ENCODE data around the gene PLEKHA4. TPM values are rescaled to one million over a fixed set of nuclear protein-coding genes. Genes with fewer than 3 reads are reported as not detected.
"Not testable (repeated sequence)": the region's sequence is repeated elsewhere in the genome, so short reads cannot be mapped to it uniquely, and the experiment has no call there.

Gene PLEKHA4
- total RNA-seq, 1 donor from 2014 or later, result 1.4 TPM

DNA sequence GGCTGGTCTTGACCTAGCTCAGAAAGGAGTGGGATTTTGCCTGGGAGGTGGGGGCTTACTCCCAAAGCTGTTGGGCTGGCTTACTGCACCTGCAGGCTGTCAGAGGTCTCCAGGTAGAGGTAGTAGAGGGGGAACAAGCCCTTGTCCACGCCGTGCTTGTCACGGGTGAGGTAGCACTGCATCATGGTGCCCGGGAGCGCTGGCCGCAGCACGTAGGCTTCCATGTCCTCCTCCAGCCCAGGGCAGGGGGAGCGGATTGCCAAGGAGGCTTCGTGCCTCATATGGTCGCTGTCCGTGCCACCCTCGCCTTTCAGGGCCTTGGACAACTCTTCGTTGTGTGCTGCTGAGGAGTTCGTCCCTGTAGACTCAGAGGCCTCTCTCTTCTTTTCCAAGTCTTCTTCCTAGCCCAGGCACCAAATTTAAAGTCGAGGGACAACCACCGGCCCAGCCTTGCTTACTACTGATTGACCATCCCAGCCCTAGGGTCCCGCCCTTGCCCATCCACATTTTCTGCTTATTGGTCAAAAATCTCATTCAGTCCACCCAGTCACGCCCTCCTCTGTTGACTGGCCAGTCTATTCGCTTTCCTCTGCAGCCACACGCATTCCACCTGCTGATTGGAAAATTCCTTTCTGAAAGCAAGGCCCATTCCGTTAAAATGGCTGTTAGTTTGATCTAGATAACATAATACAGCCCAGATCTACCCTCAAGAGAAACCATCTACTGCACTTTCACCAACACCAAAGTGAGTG lies 19.6 kb upstream of the PLEKHA4 start:
- intact Hi-C loops (cut with micrococcal nuclease), result no loop called here

DNA sequence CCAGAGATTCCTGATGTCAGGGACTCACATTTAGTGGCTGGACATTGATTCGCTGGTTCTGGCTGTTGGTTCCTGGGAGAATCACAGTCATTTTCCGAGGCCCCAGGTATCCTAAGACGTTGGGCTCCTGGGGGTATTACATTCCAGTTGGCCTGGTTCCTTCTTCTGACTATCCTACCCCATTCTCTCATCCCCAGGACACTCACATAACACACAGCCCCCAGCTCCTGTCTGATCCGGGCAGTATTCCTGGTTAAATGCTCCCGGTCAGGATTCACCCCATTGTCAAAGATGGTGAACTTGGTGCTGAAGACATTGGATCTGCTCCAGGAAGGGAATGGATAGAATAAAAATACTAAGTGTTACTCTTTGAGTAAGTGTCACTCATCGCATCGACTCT lies 15.3 kb upstream of the PLEKHA4 start:
- intact Hi-C loops (cut with micrococcal nuclease), result no loop called here

DNA sequence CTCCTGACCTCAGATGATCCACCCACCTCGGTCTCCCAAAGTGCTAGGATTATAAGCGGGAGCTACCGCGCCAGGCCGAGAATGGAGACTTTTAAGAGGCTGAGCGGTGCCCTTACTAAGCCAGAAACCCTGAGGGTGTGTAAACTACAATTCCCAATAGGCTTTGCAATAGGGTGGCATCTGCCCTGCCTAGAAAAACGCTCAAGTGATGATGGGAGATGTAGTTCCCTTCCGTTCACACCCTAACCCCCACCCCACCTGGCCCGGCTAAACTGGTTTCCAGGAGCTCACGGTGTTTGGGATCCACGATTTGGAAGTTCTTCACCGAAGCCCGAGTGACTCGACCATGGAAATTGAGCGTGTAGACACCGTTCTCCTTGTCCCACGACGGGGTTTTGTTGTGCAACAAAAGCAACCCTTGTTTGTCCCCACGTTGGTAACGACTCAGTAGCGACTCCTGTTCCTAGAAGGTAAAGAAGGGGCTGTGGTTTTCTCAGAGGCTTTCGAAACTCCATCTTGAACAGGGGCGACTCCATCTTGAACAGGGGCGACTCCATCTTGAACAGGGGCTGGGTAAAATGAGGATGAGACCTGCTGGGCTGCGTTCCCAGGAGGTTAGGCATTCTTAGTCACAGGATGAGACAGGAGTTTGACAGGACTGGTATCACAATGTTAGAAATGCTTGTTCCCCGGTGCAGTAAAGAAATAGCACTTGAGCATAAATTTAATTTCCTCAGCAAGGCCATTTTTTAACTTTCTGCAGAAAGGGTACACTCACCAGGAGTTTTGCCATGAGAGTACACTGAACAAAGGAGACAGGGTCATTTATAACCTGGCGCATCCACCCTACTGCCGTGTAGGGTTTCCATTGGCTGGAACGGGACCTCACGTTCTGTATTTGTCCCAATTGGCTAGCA lies 13.6 kb upstream of the PLEKHA4 start:
- intact Hi-C loops (cut with micrococcal nuclease), result no loop called here

DNA sequence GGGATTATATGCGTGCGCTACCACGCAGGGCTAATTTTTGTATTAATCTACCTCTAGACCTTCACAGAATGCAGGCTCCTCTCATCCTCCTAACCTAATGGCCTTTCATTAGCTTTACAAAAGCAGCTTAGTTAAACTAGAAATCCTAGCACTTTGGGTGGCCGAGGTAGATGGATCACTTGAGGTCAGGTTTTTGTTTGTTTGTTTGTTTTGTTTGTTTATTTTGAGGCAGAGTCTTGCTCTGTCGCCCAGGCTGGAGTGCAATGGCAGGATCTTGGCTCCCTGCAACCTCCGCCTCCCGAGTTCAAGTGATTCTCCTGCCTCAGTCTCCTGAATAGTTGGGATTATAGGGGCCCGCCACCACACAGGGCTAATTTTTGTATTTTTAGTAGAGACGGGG lies 11.3 kb upstream of the PLEKHA4 start:
- intact Hi-C loops (cut with micrococcal nuclease), result not testable (repeated sequence)

DNA sequence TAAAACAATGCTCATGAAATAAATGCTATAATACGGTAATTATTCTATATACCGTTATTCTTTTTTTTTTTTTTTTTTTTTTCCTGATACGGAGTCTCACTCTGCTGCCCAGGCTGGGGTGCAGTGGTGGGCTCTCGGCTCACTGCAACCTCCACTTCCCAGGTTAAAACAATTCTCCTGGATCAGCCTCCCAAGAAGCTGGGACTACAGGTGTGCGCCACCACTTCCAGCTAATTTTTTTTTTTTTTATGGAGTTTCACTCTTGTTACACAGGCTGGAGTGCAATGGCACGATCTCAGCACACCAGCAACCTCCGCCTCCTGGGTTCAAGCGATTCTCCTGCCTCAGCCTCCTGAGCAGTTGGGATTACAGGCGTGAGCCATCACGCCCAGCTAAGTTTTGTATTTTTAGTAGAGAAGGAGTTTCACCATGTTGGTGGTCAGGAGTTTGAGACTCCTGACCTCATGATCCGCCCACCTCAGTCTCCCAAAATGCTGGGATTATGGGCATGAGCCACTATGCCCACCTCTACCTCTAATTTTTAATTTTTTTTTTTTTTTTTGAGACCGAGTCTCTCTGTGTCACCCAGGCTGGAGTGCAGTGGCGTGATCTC lies 10.7 kb upstream of the PLEKHA4 start:
- intact Hi-C loops (cut with micrococcal nuclease), result no loop called here

DNA sequence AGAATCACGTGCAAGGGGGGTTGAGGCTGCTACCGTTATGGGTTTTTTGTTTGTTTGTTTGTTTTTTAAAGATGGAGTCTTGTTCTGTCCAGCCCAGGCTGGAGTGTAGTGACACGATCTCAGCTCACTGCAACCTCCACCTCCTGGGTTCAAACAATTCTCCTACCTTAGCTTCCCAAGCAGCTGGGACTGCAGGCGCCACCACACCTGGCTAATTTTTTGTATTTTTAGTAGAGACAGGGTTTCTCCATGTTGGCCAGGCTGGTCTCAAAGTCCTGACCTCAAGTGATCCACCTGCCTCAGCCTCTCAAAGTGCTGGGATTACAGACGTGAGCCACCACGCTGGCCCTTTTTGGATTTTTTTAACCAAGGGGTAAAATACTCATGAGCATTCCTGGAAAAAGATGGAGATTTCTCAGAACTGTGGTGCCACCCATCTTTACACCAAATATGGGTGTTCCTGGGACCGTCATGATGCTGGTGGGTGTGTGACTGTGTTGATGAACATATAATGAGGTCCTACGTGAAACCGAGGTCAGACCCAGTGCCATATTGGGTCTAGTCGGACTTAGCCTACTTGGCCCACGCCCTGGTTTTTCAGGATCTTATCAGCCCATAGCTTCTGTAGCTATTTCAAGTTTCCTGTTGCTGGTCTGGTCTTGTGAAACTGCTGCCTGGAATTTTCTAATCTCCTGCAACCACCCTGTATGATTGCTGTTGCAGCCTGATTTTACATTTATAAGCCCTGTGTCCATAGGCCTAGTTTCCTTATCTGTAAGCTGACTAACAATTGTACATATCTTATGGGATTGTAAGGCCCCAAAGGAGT lies 10.0 kb upstream of the PLEKHA4 start:
- intact Hi-C loops (cut with micrococcal nuclease), result no loop called here

DNA sequence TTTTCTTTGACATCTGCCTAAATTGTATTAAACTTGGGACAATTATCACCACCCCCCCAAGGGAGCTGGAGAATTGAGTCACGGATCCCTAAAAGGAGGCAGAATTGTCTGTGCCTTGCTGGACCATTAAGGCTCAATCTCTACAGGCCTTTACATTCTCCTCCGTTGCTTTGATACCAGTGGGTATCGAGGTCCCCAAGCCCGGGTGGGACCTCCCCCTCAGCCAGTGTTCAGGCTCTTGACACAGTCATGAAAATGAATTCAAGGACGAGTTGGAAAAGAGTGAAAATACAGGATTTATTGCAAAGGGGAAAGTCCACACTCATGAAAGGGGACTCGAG lies 9.4 kb upstream of the PLEKHA4 start:
- intact Hi-C loops (cut with micrococcal nuclease), result no loop called here

DNA sequence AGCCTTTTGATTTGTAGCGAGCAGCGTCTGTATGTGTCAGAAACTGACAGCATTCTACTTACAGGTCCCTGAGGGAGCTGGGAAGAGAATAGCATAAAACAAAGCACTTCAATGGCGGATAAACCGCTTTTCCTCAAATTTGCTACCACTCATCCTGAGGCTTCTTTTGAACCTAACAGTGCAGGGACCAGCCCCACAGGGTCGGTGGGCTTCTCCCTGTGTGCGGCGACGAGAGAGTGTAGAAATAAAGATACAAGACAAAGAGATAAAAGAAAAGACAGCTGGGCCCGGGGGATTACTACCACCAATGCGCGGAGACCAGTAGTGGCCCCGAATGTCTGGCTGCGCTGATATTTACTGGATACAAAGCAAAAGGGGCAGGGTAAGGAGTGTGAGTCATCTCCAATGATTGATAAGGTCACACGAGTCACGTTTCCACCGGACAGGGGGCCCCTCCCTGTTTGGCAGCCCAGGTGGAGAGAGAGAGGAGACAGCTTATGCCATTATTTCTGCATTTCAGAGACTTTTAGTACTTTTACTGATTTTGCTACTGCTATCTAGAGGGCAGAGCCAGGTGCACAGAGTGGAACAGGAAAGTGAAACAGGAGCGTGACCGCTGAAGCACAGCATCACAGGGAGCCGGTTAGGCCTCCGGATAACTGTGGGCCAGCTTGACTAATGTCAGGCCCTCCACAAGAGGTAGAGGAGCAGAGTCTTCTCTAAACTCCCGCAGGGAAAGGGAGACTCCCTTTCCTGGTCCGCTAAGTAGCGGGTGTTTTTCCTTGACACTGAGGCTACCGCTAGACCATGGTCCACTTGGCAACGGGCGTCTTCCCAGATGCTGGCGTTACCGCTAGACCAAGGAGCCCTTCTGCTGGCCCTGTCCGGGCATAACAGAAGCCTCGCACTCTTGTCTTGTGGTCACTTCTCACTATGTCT lies 7.9 kb upstream of the PLEKHA4 start:
- intact Hi-C loops (cut with micrococcal nuclease), result not testable (repeated sequence)

DNA sequence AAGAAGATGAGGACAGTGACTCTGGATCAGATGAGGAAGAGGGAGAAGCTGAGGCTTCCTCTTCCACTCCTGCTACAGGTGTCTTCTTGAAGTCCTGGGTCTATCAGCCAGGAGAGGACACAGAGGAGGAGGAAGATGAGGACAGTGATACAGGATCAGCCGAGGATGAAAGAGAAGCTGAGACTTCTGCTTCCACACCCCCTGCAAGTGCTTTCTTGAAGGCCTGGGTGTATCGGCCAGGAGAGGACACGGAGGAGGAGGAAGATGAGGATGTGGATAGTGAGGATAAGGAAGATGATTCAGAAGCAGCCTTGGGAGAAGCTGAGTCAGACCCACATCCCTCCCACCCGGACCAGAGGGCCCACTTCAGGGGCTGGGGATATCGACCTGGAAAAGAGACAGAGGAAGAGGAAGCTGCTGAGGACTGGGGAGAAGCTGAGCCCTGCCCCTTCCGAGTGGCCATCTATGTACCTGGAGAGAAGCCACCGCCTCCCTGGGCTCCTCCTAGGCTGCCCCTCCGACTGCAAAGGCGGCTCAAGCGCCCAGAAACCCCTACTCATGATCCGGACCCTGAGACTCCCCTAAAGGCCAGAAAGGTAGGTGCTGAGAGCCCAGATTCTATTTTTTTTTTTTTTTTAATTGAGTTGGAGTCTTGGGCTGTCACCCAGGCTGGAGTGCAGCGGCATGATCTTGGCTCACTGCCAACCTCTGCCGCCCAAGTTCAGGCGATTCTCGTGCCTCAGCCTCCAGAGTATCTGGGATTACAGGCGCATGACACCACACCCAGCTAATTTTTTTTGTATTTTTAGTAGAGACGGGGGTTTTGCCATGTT lies 6.1 kb upstream of the PLEKHA4 start:
- intact Hi-C loops (cut with micrococcal nuclease), result no loop called here

DNA sequence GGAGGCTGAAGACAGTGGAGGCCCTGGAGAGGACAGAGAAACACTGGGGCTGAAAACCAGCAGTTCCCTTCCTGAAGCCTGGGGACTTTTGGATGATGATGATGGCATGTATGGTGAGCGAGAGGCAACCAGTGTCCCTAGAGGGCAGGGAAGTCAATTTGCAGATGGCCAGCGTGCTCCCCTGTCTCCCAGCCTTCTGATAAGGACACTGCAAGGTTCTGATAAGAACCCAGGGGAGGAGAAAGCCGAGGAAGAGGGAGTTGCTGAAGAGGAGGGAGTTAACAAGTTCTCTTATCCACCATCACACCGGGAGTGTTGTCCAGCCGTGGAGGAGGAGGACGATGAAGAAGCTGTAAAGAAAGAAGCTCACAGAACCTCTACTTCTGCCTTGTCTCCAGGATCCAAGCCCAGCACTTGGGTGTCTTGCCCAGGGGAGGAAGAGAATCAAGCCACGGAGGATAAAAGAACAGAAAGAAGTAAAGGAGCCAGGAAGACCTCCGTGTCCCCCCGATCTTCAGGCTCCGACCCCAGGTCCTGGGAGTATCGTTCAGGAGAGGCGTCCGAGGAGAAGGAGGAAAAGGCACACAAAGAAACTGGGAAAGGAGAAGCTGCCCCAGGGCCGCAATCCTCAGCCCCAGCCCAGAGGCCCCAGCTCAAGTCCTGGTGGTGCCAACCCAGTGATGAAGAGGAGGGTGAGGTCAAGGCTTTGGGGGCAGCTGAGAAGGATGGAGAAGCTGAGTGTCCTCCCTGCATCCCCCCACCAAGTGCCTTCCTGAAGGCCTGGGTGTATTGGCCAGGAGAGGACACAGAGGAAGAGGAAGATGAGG lies 5.3 kb upstream of the PLEKHA4 start:
- intact Hi-C loops (cut with micrococcal nuclease), result loop anchor here (1.0 kb wide), 1 partner anchor 27 kb away; the partner anchor contains the start of gene NUCB1

DNA sequence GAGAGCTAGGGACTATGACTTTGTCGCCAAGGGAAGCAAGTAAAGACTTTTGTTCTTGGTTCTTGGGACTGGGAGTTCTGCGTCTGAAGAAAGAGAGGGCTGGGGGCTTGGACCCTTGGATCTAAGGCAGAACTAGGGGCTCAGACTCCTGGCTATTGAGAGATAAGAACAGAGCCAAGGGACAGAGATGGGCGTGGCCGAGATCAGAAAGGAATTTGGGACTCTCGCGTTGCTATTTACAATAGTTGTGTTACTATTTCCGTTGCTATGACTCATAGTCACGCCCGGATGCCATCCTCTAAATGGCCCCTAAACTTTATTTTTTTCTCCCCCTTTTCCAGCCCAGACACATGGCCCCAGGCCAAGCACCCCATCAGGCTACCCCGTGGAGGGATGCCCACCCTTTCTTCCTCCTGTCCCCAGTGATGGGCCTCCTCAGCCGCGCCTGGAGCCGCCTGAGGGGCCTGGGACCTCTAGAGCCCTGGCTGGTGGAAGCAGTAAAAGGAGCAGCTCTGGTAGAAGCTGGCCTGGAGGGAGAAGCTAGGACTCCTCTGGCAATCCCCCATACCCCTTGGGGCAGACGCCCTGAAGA lies 4.6 kb upstream of the PLEKHA4 start:
- intact Hi-C loops (cut with micrococcal nuclease), result loop anchor here (1.0 kb wide), 2 partner anchors 27 to 92 kb away; partner anchors contain the start of genes FTL and NUCB1

DNA sequence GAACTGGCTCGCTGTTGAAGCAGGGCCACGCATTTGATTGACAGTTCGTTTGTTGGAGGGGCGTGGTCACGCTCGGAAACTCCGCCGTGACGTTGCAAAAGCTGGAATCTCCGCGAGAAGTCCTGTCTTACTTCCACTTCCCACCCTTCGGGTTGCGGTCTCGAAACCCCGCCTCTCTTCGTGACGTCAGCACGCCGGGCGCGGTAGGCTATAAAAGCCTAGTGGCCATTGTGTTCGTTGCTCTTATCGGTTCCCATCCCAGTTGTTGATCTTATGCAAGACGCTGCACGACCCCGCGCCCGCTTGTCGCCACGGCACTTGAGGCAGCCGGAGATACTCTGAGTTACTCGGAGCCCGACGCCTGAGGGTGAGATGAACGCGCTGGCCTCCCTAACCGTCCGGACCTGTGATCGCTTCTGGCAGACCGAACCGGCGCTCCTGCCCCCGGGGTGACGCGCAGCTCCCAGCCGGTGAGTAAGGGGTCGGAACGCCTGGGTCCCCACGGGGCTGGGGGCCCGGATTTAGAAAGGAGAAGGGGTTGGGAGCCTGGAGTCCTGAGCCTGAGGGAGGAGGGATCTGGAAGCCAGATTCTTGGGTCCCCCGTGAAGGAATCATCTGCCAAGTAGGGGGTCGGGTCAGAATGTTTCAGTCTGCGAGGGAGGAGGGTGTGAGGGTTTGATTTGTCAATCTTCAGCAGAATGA lies 3.9 kb upstream of the PLEKHA4 start, which contains the start of gene PPP1R15A:
PPP1R15A (plus strand) TSS at position 240 of the 702 bp plus-strand sequence. CDS start 813 bp downstream, outside the sequence.
- intact Hi-C loops (cut with micrococcal nuclease), result loop anchor here (1.0 kb wide), 1 partner anchor 93 kb away; the partner anchor contains the start of gene FTL

DNA sequence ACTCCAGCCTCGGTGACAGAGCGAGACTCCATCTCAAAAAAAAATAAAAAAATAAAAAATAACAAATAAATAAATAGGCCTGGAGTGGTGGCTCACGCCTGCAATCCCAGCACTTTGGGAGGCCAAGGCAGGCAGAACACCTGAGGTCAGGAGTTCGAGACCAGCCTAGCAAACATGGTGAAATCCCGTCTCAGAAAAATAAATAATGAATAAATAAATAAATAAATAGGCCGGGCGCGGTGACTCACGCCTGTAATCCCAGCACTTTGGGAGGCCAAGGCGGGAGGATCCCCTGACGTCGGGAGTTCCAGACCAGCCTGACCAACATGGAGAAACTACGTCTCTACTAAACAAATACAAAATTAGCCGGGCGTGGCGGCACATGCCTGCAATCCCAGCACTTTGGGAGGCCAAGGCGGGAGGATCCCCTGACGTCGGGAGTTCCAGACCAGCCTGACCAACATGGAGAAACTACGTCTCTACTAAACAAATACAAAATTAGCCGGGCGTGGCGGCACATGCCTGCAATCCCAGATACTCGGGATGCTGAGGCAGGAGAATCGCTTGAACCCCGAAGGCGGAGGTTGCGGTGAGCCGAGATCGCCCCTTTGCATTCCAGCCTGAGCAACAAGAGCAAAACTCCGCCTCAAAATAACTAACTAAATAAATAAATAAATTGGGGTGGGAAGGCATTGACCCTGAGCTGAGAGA lies 3.2 kb upstream of the PLEKHA4 start:
- intact Hi-C loops (cut with micrococcal nuclease), result loop anchor here (1.0 kb wide), 1 partner anchor 94 kb away; the partner anchor contains the start of gene FTL

DNA sequence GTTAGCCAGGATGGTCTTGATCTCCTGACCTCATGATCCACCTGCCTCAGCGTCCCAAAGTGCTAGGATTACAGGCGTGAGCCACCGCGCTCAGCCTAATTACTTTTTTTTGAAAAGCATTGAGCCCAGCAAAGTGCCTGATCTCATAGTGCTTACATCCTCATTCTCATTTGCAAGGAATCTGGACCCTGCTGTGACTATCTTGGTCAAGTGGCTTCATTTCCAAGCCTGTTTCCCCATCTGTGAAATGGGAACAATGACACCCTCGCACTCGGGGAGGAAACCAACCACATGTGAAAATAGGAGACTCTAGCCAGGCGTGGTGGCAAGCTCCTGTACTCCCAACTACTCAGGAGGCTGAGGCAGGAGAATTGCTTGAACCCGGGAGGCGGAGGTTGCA lies 1.6 kb upstream of the PLEKHA4 start:
- intact Hi-C loops (cut with micrococcal nuclease), result no loop called here

DNA sequence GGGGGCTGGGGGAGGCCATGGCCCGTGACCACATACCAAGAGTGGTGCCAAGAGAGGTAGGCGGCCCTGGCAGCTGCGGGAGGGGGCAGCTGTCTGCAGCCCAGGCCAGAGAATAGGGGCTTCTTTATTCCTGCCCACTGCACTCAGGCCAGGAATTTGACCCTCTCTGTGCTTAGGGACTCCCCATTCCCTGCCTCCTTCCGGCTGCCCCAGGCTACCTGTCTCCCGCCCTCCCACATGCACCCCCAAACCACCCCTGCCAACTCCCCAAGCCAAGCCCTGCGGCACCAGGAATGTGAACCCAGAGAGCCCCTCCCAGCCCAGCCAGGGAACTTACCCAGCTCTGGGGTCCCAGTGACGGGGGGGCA lies 687 bp downstream of the PLEKHA4 start:
- intact Hi-C loops (cut with micrococcal nuclease), result no loop called here

DNA sequence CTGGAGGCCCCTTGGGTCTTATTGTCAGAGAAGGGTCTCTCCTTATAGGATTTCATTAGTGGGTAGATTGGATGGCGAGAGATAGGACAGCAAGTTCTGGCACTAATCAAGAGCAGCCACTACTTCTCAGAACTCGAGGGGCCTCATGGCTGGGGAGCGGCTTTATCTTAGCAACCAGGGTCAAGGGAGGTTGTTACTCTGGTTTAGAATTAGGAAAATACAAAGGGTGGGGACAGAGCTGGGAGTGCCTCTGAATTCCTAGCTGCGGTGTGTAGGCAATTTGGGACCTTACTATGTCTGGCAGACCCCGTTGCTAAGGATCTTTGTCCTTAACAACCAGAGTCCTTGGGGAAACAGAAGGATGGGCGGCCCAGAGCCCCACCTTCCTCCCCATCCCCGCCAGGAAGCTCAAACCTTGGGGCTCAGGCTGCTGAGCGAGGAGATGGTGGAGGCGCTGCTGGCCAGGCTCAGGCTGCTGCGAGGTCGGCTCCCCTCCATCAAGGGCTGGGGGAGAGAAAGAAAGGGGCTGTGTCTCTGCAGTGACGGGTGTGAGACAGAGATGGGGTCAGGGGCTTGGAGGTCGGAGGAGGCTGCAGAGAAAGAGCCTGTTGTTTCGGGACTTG lies 1.2 kb downstream of the PLEKHA4 start:
- intact Hi-C loops (cut with micrococcal nuclease), result no loop called here
